ENCODE results near the gene PARVG.
"Not testable (repeated sequence)": the region's sequence is repeated elsewhere in the genome, so short reads cannot be mapped to it uniquely, and the experiment has no call there.

The PARVG gene

GRCh38 chr22:44225091-44225689, 44.5 kb downstream of the PARVG start:
- no peak for DNase-seq (ENCODE audit: low read depth, low spot score)
- no peak for TF ChIP-seq CTCF (IDR thresholded peaks at IDR 0.05; ENCODE audit: low read depth, low read length)
- no peak overlapping the region for H3K4me3 ChIP-seq (ENCODE audit: low read depth, low read length)
- in situ Hi-C loops (cut with HindIII; ENCODE audit: low sequenced_read_pairs) = no loop called here

GRCh38 chr22:44225812-44226211, 45.1 kb downstream of the PARVG start:
- DNase-seq (ENCODE audit: low read depth, low spot score) = no peak
- in situ Hi-C loops (cut with HindIII; ENCODE audit: low sequenced_read_pairs) = no loop called here

GRCh38 chr22:44229331-44229730, 48.6 kb downstream of the PARVG start:
- TF ChIP-seq CTCF (IDR thresholded peaks at IDR 0.05; ENCODE audit: low read depth, low read length) = no peak
- DNase-seq (ENCODE audit: low read depth, low spot score) = no peak
- H3K4me3 ChIP-seq (ENCODE audit: low read depth, low read length) = no peak overlapping the region
- in situ Hi-C loops (cut with HindIII; ENCODE audit: low sequenced_read_pairs) = no loop called here

More at GRCh38 chr22:44225812-44226211, 45.1 kb downstream of the PARVG start:
- H3K4me3 ChIP-seq (ENCODE audit: low read depth, low read length) = no peak overlapping the region
- TF ChIP-seq CTCF (IDR thresholded peaks at IDR 0.05; ENCODE audit: low read depth, low read length) = no peak

- H3K4me3 ChIP-seq (ENCODE audit: low read depth, low read length) = no peak overlapping the region
- TF ChIP-seq CTCF (IDR thresholded peaks at IDR 0.05; ENCODE audit: low read depth, low read length) = no peak
- no peak for DNase-seq (ENCODE audit: low read depth, low spot score)
- in situ Hi-C loops (cut with HindIII; ENCODE audit: low sequenced_read_pairs) = no loop called here
Measured at GRCh38 chr22:44229809-44230208, 49.1 kb downstream of the PARVG start.

- no peak for DNase-seq (ENCODE audit: low read depth, low spot score)
- TF ChIP-seq CTCF (IDR thresholded peaks at IDR 0.05; ENCODE audit: low read depth, low read length) = no peak
- in situ Hi-C loops (cut with HindIII; ENCODE audit: low sequenced_read_pairs) = no loop called here
- no peak overlapping the region for H3K4me3 ChIP-seq (ENCODE audit: low read depth, low read length)
Measured at GRCh38 chr22:44231233-44231632, 50.5 kb downstream of the PARVG start.

GRCh38 chr22:44234372-44234771, 53.6 kb downstream of the PARVG start:
- DNase-seq (ENCODE audit: low read depth, low spot score); in situ Hi-C loops (cut with HindIII; ENCODE audit: low sequenced_read_pairs); H3K4me3 ChIP-seq (ENCODE audit: low read depth, low read length): not testable (repeated sequence)

GRCh38 chr22:44237290-44237689, 56.6 kb downstream of the PARVG start:
- TF ChIP-seq CTCF (IDR thresholded peaks at IDR 0.05; ENCODE audit: low read depth, low read length) = no peak
- no peak overlapping the region for H3K4me3 ChIP-seq (ENCODE audit: low read depth, low read length)
- in situ Hi-C loops (cut with HindIII; ENCODE audit: low sequenced_read_pairs) = no loop called here
- DNase-seq (ENCODE audit: low read depth, low spot score) = no peak

GRCh38 chr22:44241121-44241520, 60.4 kb downstream of the PARVG start:
- in situ Hi-C loops (cut with HindIII; ENCODE audit: low sequenced_read_pairs); DNase-seq (ENCODE audit: low read depth, low spot score): not testable (repeated sequence)

More at GRCh38 chr22:44241121-44241520, 60.4 kb downstream of the PARVG start:
- not testable (repeated sequence) for H3K4me3 ChIP-seq (ENCODE audit: low read depth, low read length)
